OCI-LY7 (cell line): ENCODE data around the gene CDK6.

Experiments
- CTCF ChIP-seq: fragments of 200-600 bp; sonication (generic); conservative IDR thresholded peaks from 2 replicates; pipeline ENCODE4 v1.5.1; 2014; ENCODE audit warnings: mild to moderate bottlenecking, antibody characterized with exemption, low read length, moderate library complexity, mixed read lengths
- EZH2phosphoT487 ChIP-seq: fragments of 200-600 bp; sonication (generic); IDR thresholded peaks from 2 replicates; pipeline ENCODE4 v1.6.1; 2018; ENCODE audit warnings: low read depth, borderline replicate concordance, mild to moderate bottlenecking, mixed run types, antibody characterized with exemption, low read length, moderate library complexity, mixed read lengths

DNA sequence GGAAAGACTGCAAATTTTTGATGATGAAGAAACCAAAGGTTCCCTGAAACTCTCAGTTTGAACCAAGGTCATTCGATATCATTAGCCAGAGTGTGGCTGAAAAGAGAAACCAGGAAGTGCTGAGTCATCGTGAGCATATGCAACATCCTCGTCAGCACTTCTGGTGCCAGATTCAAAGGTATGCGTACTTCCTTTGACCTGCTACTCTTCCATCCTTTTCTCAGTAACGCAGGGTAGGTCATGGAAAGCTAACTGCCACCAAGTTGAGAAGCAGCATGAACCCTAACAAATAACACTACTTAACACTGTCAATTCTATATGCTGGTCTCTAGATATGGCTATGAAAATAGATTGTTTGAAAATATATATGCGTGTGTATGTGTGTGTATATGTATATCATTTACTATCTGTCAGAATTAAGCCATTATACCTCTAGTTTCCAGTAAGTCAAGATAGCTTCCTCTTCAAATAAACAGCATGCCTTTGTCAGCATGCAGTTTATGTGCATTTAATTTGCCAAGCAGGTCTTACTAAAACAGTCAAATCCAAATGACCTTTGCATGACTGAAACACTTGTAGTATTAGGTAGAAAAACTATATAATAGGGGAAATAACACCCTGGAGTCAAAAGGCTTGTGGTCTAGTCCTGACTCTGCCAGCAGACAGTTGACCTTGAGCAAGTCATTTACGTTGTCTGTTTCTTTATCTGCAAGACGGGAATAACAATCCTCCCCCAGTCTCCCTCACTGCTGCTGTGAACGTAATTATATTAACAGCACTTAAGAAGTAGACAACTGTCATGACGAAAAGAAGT lies 26.4 kb downstream of the CDK6 start:
- TF ChIP-seq EZH2phosphoT487 (no peak), CTCF (no peak)
